Subcutaneous adipose tissue (tissue), 4 donors: ENCODE measurements around the gene ZDHHC4. TPM values are rescaled to one million over a fixed set of nuclear protein-coding genes. Genes with fewer than 3 reads are reported as not detected.

ENCODE experiments used
- total RNA-seq, 4 donors: library from RNA; depleted of rRNA; stranded (reverse); fragments of >200 nt; gene quantifications; one replicate each; pipeline ENCODE4 v1.1.0, GENCODE V29; 2016
- TF ChIP-seq, protein P1 (sequence below): fragments of 450-650 bp; IDR thresholded peaks from one replicate; pipeline ENCODE4 v1.5.1; 2016; ENCODE audit warnings: low read depth, mild to moderate bottlenecking, control low read depth, antibody characterized with exemption, moderate library complexity

The ZDHHC4 gene
- total RNA-seq, 4 donors from 2014 or later: 39.8 to 62.2 (median 44.2) TPM

DNA sequence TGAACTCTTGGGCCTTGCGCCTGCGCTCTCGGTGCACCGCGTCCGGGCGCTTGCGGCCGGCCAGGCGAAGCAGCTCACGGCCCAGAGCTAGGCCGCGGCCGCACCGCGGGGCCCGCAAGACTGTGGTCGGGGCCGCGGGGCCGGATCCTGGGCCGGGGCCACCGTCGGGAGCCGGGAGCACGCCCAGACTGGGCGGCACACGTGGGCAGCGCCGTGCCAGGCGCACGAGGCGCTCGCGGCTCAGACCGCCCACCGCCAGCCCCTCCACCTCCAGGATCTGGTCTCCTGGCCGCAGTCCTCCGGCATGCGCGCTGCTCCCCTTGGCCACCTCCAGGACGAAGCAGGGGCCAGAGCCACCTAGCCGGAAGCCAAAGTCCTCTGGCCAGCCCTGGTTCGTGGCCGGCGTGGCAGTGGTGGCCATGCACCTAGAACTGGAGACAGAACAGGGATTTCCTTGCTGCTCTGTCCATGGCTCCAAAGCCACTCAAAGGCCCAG, 26.2 kb upstream of the ZDHHC4 start, which contains the start of gene GRID2IP:
TSS of gene GRID2IP (minus strand) at position 446 of the 496 bp plus-strand sequence. CDS start at position 421, 25 bp downstream.
- TF ChIP-seq, protein P1, sequence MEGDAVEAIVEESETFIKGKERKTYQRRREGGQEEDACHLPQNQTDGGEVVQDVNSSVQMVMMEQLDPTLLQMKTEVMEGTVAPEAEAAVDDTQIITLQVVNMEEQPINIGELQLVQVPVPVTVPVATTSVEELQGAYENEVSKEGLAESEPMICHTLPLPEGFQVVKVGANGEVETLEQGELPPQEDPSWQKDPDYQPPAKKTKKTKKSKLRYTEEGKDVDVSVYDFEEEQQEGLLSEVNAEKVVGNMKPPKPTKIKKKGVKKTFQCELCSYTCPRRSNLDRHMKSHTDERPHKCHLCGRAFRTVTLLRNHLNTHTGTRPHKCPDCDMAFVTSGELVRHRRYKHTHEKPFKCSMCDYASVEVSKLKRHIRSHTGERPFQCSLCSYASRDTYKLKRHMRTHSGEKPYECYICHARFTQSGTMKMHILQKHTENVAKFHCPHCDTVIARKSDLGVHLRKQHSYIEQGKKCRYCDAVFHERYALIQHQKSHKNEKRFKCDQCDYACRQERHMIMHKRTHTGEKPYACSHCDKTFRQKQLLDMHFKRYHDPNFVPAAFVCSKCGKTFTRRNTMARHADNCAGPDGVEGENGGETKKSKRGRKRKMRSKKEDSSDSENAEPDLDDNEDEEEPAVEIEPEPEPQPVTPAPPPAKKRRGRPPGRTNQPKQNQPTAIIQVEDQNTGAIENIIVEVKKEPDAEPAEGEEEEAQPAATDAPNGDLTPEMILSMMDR: no peak

DNA sequence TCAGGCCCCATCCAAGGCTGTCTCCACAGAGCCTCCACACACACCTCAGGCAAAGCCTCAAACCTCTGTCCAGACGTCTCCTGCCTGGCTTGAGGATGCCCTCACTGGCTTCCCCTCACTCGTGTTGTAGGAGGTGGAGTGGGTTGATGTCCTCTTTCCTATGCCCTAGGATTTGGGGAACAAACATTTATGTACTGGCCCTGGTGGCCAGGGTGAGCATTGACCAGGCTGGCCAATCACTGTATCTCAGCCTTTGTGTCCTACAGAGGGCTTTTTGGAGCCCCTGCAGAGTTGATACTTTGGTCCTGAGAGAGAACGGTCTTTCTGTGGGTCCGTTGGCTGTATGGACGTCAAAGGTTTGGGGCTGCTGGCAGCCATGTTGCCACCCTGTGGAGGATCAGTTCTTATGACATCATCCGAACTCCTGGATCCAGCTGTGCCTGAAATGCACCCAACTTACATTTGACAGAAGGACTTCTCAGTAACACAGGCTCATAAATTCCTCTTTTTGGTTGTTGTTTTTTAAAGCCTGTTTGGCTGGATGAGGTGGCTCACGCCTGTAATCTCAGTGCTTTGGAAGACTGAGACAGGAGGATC, 23.7 kb upstream of the ZDHHC4 start:
- TF ChIP-seq, protein P1: no peak

DNA sequence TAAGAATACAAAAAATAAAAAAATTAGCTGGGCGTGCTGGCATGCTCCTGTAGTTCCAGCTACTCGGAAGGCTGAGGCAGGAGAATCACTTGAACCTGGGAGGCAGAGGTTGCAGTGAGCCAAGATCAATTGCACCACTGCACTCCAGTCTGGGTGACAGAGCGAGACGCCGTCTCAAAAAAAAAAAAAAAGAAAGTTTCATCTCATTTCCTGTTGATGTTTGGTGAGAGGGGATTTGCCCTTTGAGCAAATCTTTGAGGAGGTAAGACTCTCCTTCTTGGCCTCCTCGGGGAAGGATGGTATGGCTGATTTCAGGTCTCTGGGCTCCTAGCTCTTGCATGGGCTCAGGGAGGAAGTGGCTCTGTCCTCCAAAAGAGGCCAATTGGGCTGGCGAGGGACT, 22.4 kb upstream of the ZDHHC4 start:
- TF ChIP-seq, protein P1: no peak

DNA sequence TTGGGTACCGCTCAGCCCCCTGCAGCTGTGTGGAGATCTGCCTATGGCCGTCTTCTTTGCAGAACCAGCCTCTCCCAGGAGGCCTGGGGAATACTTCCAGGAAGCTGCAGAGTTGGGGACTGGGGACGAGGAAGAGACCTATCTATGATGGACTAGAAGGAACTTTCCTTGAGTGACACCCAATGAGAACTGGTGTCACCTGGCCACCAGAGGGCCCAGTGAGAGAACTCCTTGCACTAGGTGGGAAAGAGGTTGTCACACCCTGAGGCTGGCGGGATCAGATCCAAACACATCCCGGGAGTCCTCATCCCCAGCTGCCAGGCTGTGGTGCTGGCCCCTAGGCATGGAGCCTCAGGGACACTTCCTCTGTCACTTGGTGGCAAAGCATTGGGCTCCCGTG, 21.1 kb upstream of the ZDHHC4 start:
- TF ChIP-seq, protein P1: no peak

DNA sequence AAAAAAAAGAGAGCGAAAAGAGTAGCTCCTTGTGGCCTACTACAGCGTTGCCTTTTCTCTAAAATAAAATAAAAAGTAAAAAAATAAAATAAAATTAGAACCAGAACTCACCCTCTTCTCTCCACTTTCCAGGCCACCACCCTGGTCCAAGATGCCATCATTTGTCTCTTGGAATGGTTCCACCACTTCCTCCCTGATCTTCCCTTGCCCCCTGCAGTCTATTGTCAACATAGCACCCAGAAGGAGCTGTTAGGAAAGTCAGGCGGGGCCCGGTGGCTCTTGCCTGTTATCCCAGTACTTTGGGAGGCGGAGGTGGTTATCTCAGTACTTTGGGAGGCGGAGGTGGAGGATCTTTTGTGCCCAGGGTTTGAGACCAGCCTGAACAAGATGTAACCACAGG, 18.4 kb upstream of the ZDHHC4 start:
- TF ChIP-seq, protein P1: no peak

DNA sequence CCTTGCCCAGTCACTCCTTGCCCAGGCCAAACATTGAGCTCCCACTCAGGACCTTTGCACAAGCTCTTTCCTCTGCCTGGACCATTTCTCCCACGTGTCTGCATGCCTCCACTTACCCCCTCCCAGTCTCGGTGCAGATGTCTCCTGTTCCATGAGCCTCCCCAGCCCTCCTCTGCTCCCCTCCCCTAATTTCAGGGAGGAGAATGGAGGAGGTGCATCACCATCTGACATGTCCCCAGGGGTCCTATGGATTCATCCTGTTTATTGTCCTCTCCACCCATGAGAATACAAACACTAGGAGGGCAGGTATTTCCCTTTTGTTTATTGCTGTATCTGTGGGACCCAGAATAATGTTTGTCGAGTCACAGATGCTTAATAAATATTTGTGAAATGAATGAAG, 17.4 kb upstream of the ZDHHC4 start:
- TF ChIP-seq, protein P1: no peak

DNA sequence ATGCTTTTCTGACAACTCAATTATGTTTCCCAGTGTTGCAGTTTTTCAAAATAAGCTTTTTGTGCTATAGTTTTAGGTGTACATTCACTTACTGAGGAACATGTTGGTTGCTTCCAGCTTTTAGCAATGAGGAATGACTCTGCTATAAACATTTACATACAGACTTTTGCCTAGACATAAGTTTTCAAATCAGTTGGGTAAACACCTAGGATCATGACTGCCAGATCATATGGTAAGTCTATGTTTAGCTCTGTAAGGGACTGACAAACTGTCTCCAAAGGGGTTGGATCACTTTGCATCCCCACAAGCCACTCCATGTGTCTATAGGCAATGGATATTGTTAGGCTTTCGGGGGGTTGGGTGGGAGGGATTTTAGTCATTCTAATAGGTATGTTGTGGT, 15.1 kb upstream of the ZDHHC4 start:
- TF ChIP-seq, protein P1: no peak
